ENCODE data around the gene APAF1.

APAF1 gene

DNA sequence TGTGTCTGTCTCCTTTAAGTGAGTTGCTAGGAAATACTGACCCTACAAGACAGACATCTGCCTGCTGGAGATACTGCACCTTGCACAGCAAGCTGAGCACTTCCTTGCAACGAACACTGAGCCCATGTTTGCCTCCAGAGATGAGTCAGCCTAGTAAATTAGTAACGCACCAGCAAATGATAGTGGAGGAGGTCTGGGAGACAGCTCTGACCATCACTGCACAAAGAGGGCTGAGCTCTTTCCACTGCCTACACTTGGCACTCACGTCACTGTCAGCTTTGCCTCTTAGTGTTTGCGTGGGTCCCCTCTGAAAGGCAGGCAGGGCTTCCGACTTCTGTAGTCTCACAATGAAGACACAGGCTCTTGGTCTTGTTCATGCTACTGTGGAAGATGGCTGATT, 109.0 kb downstream of the APAF1 start:
- TF ChIP-seq RAD21 (IDR thresholded peaks at IDR 0.05; ENCODE audit: low read depth) (no peak), TEAD4 (IDR thresholded peaks at IDR 0.05) (no peak), YY1 (IDR thresholded peaks at IDR 0.05; ENCODE audit: low read depth) (no peak), EP300 (IDR thresholded peaks at IDR 0.05; ENCODE audit: borderline replicate concordance) (no peak), CREB1 (IDR thresholded peaks at IDR 0.05; ENCODE audit: low read depth) (no peak), ZBTB7A (IDR thresholded peaks at IDR 0.05; ENCODE audit: low read depth) (no peak), EGR1 (IDR thresholded peaks at IDR 0.05) (no peak), NFIC (IDR thresholded peaks at IDR 0.05) (no peak)
- TF ChIP-seq, protein P1, sequence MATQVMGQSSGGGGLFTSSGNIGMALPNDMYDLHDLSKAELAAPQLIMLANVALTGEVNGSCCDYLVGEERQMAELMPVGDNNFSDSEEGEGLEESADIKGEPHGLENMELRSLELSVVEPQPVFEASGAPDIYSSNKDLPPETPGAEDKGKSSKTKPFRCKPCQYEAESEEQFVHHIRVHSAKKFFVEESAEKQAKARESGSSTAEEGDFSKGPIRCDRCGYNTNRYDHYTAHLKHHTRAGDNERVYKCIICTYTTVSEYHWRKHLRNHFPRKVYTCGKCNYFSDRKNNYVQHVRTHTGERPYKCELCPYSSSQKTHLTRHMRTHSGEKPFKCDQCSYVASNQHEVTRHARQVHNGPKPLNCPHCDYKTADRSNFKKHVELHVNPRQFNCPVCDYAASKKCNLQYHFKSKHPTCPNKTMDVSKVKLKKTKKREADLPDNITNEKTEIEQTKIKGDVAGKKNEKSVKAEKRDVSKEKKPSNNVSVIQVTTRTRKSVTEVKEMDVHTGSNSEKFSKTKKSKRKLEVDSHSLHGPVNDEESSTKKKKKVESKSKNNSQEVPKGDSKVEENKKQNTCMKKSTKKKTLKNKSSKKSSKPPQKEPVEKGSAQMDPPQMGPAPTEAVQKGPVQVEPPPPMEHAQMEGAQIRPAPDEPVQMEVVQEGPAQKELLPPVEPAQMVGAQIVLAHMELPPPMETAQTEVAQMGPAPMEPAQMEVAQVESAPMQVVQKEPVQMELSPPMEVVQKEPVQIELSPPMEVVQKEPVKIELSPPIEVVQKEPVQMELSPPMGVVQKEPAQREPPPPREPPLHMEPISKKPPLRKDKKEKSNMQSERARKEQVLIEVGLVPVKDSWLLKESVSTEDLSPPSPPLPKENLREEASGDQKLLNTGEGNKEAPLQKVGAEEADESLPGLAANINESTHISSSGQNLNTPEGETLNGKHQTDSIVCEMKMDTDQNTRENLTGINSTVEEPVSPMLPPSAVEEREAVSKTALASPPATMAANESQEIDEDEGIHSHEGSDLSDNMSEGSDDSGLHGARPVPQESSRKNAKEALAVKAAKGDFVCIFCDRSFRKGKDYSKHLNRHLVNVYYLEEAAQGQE (IDR thresholded peaks at IDR 0.05; ENCODE audit: low read depth): no peak
- TF ChIP-seq, protein P2, sequence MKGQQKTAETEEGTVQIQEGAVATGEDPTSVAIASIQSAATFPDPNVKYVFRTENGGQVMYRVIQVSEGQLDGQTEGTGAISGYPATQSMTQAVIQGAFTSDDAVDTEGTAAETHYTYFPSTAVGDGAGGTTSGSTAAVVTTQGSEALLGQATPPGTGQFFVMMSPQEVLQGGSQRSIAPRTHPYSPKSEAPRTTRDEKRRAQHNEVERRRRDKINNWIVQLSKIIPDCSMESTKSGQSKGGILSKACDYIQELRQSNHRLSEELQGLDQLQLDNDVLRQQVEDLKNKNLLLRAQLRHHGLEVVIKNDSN (IDR thresholded peaks at IDR 0.05): no peak

DNA sequence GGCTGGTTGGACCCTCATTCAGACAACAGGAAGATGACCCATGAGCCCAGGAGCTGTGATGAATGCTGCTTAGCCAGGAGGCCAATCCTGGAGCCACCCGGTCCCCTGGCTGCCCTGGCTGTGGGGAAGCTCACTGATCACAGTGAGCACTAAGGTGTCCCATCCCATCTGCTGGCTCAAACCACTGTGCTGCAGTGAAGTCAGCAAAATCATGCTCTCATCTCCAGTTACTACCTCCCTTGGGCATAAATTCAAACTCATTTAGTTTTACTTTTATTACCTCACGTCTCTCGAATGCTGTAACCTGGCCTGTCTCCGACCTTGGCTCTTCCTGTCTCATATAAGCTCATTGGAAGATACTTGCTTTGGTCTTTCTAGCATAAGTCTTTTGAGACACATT, 112.4 kb downstream of the APAF1 start:
- TF ChIP-seq, protein P2 (IDR thresholded peaks at IDR 0.05): no peak
- TF ChIP-seq ZBTB7A (IDR thresholded peaks at IDR 0.05; ENCODE audit: low read depth) (no peak), YY1 (IDR thresholded peaks at IDR 0.05; ENCODE audit: low read depth) (no peak), NFIC (IDR thresholded peaks at IDR 0.05) (no peak)
- TF ChIP-seq, protein P3, sequence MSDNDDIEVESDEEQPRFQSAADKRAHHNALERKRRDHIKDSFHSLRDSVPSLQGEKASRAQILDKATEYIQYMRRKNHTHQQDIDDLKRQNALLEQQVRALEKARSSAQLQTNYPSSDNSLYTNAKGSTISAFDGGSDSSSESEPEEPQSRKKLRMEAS (IDR thresholded peaks at IDR 0.05): no peak

DNA sequence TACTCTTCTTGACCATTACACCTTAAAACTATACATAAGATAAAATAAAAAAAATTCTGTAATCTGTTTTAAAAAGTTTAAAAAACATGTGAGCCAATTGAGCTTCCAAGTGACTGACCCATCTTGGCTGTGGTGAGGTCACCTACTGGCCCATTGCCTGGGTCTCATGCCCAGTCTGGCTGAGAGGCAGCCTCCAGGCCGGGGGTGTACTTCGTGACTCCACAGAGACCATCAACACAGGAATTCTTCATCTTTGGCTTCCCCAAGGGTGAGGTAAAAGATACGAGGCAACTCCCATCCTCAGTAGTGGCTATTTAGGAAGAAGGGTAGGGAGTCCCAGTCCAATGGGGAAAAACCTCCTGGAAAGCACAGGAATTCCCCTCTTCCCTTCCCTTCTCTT, 113.2 kb downstream of the APAF1 start:
- TF ChIP-seq, protein P3 (IDR thresholded peaks at IDR 0.05): no peak
- TF ChIP-seq, protein P1 (IDR thresholded peaks at IDR 0.05; ENCODE audit: low read depth): no peak
- no peak for TF ChIP-seq RAD21 (IDR thresholded peaks at IDR 0.05; ENCODE audit: low read depth)
- no peak for TF ChIP-seq EGR1 (IDR thresholded peaks at IDR 0.05)
- TF ChIP-seq ZBTB7A (IDR thresholded peaks at IDR 0.05; ENCODE audit: low read depth): no peak
- no peak for TF ChIP-seq FOXM1 (IDR thresholded peaks at IDR 0.05; ENCODE audit: borderline replicate concordance, low read depth)
- TF ChIP-seq CEBPB (IDR thresholded peaks at IDR 0.05): no peak
- TF ChIP-seq TAF1 (IDR thresholded peaks at IDR 0.05; ENCODE audit: low read depth): no peak
- TF ChIP-seq NFIC (IDR thresholded peaks at IDR 0.05): no peak
- TF ChIP-seq YY1 (IDR thresholded peaks at IDR 0.05; ENCODE audit: low read depth): no peak
- TF ChIP-seq CREB1 (IDR thresholded peaks at IDR 0.05; ENCODE audit: low read depth): no peak
- TF ChIP-seq, protein P2 (IDR thresholded peaks at IDR 0.05): no peak
- no peak for TF ChIP-seq TEAD4 (IDR thresholded peaks at IDR 0.05)
- no peak for TF ChIP-seq EP300 (IDR thresholded peaks at IDR 0.05; ENCODE audit: borderline replicate concordance)
- no peak for TF ChIP-seq TCF12 (IDR thresholded peaks at IDR 0.05; ENCODE audit: low read depth)

DNA sequence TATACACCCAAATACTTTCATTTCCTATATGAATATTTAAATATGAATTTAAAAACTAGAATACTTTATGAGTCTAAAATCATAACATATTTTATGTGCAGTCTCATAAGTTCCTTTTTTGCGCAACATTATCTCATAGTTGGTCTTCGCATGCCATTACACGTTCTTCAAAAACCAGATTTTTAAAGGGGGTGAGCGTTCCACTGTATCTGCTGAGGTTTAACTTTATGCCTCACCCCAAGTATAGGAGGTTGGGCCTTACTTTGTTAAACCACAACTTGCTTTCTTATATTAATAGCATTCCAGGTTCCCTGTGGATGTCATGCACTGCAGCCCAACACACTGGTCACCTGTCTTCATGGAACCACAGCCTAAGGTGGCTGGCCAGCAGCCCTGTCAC, 118.6 kb downstream of the APAF1 start:
- no peak for TF ChIP-seq CREB1 (IDR thresholded peaks at IDR 0.05; ENCODE audit: low read depth)
- TF ChIP-seq FOXM1 (IDR thresholded peaks at IDR 0.05; ENCODE audit: borderline replicate concordance, low read depth): no peak
- TF ChIP-seq NFIC (IDR thresholded peaks at IDR 0.05): no peak
- TF ChIP-seq, protein P3 (IDR thresholded peaks at IDR 0.05): no peak
- no peak for TF ChIP-seq TCF12 (IDR thresholded peaks at IDR 0.05; ENCODE audit: low read depth)
- no peak for TF ChIP-seq EGR1 (IDR thresholded peaks at IDR 0.05)
- no peak for TF ChIP-seq TAF1 (IDR thresholded peaks at IDR 0.05; ENCODE audit: low read depth)
- no peak for TF ChIP-seq CEBPB (IDR thresholded peaks at IDR 0.05)
- TF ChIP-seq, protein P2 (IDR thresholded peaks at IDR 0.05): no peak
- TF ChIP-seq TEAD4 (IDR thresholded peaks at IDR 0.05): no peak
- TF ChIP-seq EP300 (IDR thresholded peaks at IDR 0.05; ENCODE audit: borderline replicate concordance): no peak
- TF ChIP-seq, protein P1 (IDR thresholded peaks at IDR 0.05; ENCODE audit: low read depth): no peak
- TF ChIP-seq YY1 (IDR thresholded peaks at IDR 0.05; ENCODE audit: low read depth): no peak
- TF ChIP-seq RAD21 (IDR thresholded peaks at IDR 0.05; ENCODE audit: low read depth): no peak
- no peak for TF ChIP-seq ZBTB7A (IDR thresholded peaks at IDR 0.05; ENCODE audit: low read depth)
